Measurements from ENCODE around the gene ACIN1. TPM values are rescaled to one million over a fixed set of nuclear protein-coding genes. Genes with fewer than 3 reads are reported as not detected.

ACIN1 gene
- total and polyA plus RNA-seq, 2 of the 13 experiments (the other 11 are each of a cell fraction or from before 2014, with no cell fraction given): 165 to 183 TPM

DNA sequence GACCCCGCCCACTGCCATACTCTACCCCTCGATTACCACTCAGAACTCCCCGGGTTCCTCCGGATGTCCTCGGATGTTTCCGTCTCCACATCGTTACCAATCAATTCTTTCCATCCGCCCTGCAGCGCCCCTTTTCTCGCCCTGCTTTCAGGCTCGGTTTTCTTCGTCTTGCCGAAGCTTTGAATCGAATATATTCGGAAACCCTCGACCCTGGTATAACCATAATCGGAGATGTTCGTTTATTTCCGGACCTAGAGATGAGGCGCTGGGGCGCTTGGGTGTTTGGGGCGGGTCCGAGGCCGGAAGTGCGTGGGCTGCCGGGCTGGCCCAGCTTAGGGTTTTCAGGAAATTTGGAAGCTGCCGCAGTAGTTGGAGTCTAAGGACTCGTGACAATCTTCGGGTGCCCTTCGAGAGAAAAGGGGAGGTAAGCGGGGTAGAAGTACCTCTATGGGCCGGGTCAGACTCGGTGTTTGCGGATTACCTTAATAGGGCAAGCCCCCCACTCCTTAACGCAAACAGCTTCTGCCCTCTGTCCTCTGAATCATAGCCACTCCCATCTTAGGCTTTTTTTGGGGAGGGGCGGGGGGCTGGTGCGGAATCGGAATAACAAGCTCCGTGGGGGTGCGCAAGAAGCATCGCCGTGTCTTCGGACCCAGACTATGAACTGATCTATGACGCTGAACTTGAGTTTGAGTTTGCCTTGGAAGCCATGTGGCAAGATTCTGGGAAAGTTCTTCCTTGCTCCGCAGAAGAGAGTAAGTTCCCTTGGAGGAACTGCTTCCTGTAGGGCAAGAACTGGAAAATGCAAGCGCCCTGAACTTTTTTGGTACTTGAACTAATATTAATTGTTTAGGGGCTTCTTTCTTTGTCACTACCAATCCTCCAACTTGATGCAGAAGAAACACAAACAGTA, 516 bp upstream of the ACIN1 start, which contains the start of gene C14orf119 (continued):
- TF ChIP-seq, protein P1, sequence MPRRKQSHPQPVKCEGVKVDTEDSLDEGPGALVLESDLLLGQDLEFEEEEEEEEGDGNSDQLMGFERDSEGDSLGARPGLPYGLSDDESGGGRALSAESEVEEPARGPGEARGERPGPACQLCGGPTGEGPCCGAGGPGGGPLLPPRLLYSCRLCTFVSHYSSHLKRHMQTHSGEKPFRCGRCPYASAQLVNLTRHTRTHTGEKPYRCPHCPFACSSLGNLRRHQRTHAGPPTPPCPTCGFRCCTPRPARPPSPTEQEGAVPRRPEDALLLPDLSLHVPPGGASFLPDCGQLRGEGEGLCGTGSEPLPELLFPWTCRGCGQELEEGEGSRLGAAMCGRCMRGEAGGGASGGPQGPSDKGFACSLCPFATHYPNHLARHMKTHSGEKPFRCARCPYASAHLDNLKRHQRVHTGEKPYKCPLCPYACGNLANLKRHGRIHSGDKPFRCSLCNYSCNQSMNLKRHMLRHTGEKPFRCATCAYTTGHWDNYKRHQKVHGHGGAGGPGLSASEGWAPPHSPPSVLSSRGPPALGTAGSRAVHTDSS (CRISPR knock-in tag; conservative IDR thresholded peaks at IDR 0.05): 0 out of 2 replicates have a peak, but pooled peaks have one; percentile 80
- TF ChIP-seq, protein P2, sequence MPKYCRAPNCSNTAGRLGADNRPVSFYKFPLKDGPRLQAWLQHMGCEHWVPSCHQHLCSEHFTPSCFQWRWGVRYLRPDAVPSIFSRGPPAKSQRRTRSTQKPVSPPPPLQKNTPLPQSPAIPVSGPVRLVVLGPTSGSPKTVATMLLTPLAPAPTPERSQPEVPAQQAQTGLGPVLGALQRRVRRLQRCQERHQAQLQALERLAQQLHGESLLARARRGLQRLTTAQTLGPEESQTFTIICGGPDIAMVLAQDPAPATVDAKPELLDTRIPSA (CRISPR knock-in tag; IDR thresholded peaks at IDR 0.05; ENCODE audit: borderline replicate concordance): peak; percentile 59; the same call in 1 of the 2 replicates
- TF ChIP-seq GATA4 (IDR thresholded peaks at IDR 0.05; ENCODE audit: borderline replicate concordance, low read depth) (peak; percentile 75), FOXO1 (CRISPR knock-in tag; IDR thresholded peaks at IDR 0.05) (peak; percentile 81), ATF1 (CRISPR knock-in tag; IDR thresholded peaks at IDR 0.05) (peak; percentile 88), HDAC6 (IDR thresholded peaks at IDR 0.05; ENCODE audit: low read depth, low read length) (no peak)
- TF ChIP-seq, protein P3, sequence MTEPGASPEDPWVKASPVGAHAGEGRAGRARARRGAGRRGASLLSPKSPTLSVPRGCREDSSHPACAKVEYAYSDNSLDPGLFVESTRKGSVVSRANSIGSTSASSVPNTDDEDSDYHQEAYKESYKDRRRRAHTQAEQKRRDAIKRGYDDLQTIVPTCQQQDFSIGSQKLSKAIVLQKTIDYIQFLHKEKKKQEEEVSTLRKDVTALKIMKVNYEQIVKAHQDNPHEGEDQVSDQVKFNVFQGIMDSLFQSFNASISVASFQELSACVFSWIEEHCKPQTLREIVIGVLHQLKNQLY (CRISPR knock-in tag; IDR thresholded peaks at IDR 0.05): peak; percentile 62; the same call in 1 of the 2 replicates
- TF ChIP-seq, protein P4, sequence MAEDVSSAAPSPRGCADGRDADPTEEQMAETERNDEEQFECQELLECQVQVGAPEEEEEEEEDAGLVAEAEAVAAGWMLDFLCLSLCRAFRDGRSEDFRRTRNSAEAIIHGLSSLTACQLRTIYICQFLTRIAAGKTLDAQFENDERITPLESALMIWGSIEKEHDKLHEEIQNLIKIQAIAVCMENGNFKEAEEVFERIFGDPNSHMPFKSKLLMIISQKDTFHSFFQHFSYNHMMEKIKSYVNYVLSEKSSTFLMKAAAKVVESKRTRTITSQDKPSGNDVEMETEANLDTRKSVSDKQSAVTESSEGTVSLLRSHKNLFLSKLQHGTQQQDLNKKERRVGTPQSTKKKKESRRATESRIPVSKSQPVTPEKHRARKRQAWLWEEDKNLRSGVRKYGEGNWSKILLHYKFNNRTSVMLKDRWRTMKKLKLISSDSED (CRISPR knock-in tag; IDR thresholded peaks at IDR 0.05): peak; percentile 88; the same call in 1 of the 2 replicates
- TF ChIP-seq, protein P5, sequence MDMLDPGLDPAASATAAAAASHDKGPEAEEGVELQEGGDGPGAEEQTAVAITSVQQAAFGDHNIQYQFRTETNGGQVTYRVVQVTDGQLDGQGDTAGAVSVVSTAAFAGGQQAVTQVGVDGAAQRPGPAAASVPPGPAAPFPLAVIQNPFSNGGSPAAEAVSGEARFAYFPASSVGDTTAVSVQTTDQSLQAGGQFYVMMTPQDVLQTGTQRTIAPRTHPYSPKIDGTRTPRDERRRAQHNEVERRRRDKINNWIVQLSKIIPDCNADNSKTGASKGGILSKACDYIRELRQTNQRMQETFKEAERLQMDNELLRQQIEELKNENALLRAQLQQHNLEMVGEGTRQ (IDR thresholded peaks at IDR 0.05; ENCODE audit: low read depth, low read length): no peak
- TF ChIP-seq, protein P5 (CRISPR knock-in tag; IDR thresholded peaks at IDR 0.05; ENCODE audit: borderline replicate concordance): peak; percentile 35; the same call in 1 of the 2 replicates
- TF ChIP-seq, protein P6, sequence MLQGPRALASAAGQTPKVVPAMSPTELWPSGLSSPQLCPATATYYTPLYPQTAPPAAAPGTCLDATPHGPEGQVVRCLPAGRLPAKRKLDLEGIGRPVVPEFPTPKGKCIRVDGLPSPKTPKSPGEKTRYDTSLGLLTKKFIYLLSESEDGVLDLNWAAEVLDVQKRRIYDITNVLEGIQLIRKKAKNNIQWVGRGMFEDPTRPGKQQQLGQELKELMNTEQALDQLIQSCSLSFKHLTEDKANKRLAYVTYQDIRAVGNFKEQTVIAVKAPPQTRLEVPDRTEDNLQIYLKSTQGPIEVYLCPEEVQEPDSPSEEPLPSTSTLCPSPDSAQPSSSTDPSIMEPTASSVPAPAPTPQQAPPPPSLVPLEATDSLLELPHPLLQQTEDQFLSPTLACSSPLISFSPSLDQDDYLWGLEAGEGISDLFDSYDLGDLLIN (CRISPR knock-in tag; IDR thresholded peaks at IDR 0.05; ENCODE audit: borderline replicate concordance): peak; percentile 31; the same call in 1 of the 2 replicates
- TF ChIP-seq, protein P7, sequence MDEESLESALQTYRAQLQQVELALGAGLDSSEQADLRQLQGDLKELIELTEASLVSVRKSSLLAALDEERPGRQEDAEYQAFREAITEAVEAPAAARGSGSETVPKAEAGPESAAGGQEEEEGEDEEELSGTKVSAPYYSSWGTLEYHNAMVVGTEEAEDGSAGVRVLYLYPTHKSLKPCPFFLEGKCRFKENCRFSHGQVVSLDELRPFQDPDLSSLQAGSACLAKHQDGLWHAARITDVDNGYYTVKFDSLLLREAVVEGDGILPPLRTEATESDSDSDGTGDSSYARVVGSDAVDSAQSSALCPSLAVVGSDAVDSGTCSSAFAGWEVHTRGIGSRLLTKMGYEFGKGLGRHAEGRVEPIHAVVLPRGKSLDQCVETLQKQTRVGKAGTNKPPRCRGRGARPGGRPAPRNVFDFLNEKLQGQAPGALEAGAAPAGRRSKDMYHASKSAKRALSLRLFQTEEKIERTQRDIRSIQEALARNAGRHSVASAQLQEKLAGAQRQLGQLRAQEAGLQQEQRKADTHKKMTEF (CRISPR knock-in tag; IDR thresholded peaks at IDR 0.05): peak; percentile 45

Data from HepG2 (cell line).